Esophagus muscularis mucosa (tissue), 4 donors: ENCODE data around the gene ZNF683.

Experiments used
- CTCF ChIP-seq, 3 experiments: fragments of 200-600 bp in 2 of 3; fragments of 450-650 bp in 1 of 3; sonication (generic) in 2 of 3; IDR thresholded peaks; one replicate each; pipeline ENCODE4 v1.5.1; 2017 to 2019; ENCODE audit warnings: antibody characterized with exemption in 3 of 3, mild to moderate bottlenecking in 2 of 3, moderate library complexity in 1 of 3
- EP300 ChIP-seq: sonication (generic); formaldehyde crosslinking; IDR thresholded peaks from one replicate; pipeline ENCODE4 v1.6.1; 2017; ENCODE audit warnings: antibody characterized with exemption
- POLR2A ChIP-seq: fragments of 450-650 bp; IDR thresholded peaks from one replicate; pipeline ENCODE4 v1.6.1; 2017; ENCODE audit warnings: antibody characterized with exemption, moderate library complexity, mild to moderate bottlenecking, low read depth
- POLR2AphosphoS5 ChIP-seq, 2 donors: sonication (generic); formaldehyde crosslinking; IDR thresholded peaks; one replicate each; pipeline ENCODE4 v1.6.1; 2017; ENCODE audit warnings: antibody characterized with exemption in 2 of 2

GRCh38 chr1:26372039-26372438, 511 bp downstream of the ZNF683 start:
- TF ChIP-seq POLR2A (no peak), CTCF (IDR thresholded peaks at IDR 0.05) (no peak), POLR2AphosphoS5 (IDR thresholded peaks at IDR 0.05) (no peak), EP300 (no peak)
